H1 (cell line): Measurements from ENCODE around the gene CMTR1. TPM values are rescaled to one million over a fixed set of nuclear protein-coding genes. Genes with fewer than 3 reads are reported as not detected.

ENCODE experiments used
- ASH2L ChIP-seq: fragments of 200-600, 300-600 bp; sonication (generic); IDR thresholded peaks from one replicate; pipeline ENCODE4 v1.7.1; 2017; ENCODE audit warnings: low read length
- CREB1 ChIP-seq: IDR thresholded peaks from 2 replicates; pipeline ENCODE4 v1.6.1; 2012; ENCODE audit warnings: inconsistent platforms
- JUN ChIP-seq: IDR thresholded peaks from 2 replicates; pipeline ENCODE4 v1.6.1; 2011; ENCODE audit warnings: low read depth, mild to moderate bottlenecking, improper control_type of control experiment, low read length
- JUND ChIP-seq: IDR thresholded peaks from 2 replicates; pipeline ENCODE4 v1.6.1; 2011; ENCODE audit warnings: mild to moderate bottlenecking, improper control_type of control experiment, low read length
- KDM5A ChIP-seq: fragments of 200-600 bp; IDR thresholded peaks from 2 replicates; pipeline ENCODE4 v1.7.1; 2012; ENCODE audit warnings: mild to moderate bottlenecking, low read length, inconsistent platforms, mixed read lengths
- NANOG ChIP-seq: IDR thresholded peaks from 2 replicates; pipeline ENCODE4 v1.6.1; 2011; ENCODE audit warnings: low read length, low read depth, mild to moderate bottlenecking, inconsistent platforms; ENCODE audit not compliant: insufficient read depth, poor library complexity, severe bottlenecking
- RBBP5 ChIP-seq: IDR thresholded peaks from 2 replicates; pipeline ENCODE4 v1.7.1; 2012; ENCODE audit warnings: low read depth, mild to moderate bottlenecking, inconsistent platforms, low read length, moderate library complexity, borderline replicate concordance
- SIX5 ChIP-seq: IDR thresholded peaks from 2 replicates; pipeline ENCODE4 v1.6.1; 2011; ENCODE audit warnings: mild to moderate bottlenecking, low read depth, low read length
- polyA plus RNA-seq, 7 experiments: library from polyadenylated mRNA; depleted of rRNA in 3 of 7; stranded (reverse) in 5 of 7; unstranded in 2 of 7; fragments of >200 nt in 5 of 7; fragments of 200-250 nt in 2 of 7; gene quantifications; 1 replicate in 5 of 7; 2 replicates in 1 of 7; 4 replicates in 1 of 7; pipeline versions ENCODE4 v1.2.1 to v1.2.3, GENCODE V29; 2011 to 2013; ENCODE audit warnings: missing spikeins in 2 of 7, mixed read lengths in 2 of 7
- total RNA-seq: library from RNA; stranded (reverse); fragmentation: NEBNext Ultra II Directional; extraction: Animal tissue kit (Norgen Biotek cat#: 25700); gene quantifications from 2 replicates; pipeline ENCODE4 v1.2.1, GENCODE V29; 2021
- TF ChIP-seq, protein P1 (sequence below): IDR thresholded peaks from 2 replicates; pipeline ENCODE4 v1.6.1; 2012; ENCODE audit warnings: inconsistent platforms

The CMTR1 gene
- total and polyA plus RNA-seq, 2 of the 8 experiments (the other 6 are each of a cell fraction or from before 2014, with no cell fraction given) = 15.2 to 33.1 TPM

DNA sequence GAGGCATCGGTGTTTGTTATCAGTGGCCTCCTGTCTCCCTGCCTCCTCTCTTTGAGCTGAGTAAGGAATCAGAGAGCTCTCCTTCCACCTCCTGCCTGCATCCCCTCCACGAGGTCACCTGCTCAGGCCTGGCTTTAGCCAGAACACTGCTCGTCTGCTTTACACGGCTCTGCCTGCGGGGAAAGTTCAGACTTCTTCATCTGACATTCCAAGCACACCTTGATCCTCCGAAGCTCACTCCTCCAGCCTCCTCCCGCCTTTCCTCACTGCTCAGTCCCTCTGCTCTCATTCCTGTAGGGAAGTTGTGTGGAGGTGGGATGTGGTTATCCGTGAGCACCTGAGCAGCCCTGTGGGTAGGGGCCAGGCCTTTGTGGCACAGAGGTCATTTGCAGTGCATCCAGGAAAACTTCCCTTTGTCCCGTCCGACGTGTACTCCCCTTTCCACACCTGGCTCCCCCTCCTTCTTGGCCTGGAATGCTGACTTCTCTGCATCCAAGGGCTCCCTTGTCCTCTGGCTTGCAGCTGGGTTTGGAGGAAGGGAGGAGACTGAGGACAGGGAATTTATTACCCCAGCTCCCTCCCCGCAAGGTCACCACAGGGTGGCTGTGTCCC is 79.5 kb downstream of the CMTR1 start (continued):
- TF ChIP-seq JUN = no peak
- TF ChIP-seq ASH2L = peak; percentile 37
- TF ChIP-seq, protein P1, sequence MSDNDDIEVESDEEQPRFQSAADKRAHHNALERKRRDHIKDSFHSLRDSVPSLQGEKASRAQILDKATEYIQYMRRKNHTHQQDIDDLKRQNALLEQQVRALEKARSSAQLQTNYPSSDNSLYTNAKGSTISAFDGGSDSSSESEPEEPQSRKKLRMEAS = peak; percentile 56
- no peak for TF ChIP-seq CREB1
- peak; percentile 10; the same call in 1 of the 2 replicates for TF ChIP-seq RBBP5
- no peak for TF ChIP-seq NANOG
- TF ChIP-seq JUND = no peak
- no peak for TF ChIP-seq SIX5
- no peak for TF ChIP-seq KDM5A
- TF ChIP-seq, all 59 proteins: peak for 9
